Measurements from ENCODE around the gene PLAA. TPM values are rescaled to one million over a fixed set of nuclear protein-coding genes. Genes with fewer than 3 reads are reported as not detected.

The PLAA gene
- total RNA-seq, 1 experiment from 2014 or later, result 41.2 TPM

DNA sequence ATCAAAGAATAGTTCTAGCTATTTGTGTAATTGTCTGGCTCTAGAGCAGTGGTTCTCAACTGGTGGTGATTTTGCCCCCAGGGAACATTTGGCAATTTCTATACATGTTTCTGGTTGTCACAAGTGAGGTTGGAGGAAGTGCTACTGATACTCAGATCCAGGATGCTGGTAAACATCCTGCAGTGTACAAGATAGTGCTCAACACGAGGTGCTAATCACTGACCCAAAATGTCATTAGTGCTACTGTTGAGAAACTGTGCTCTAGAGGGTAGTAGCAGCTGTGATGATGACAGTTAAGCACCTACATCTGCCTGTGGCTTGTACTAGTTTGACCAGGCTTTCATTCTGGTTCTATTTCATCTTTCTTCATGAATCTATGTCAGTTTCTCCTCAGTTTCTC is 36.3 kb upstream of the PLAA start (continued):
- no peak for TF ChIP-seq EGR1 (IDR thresholded peaks at IDR 0.05; ENCODE audit: low read depth)
- TF ChIP-seq YY1 (IDR thresholded peaks at IDR 0.05; ENCODE audit: extremely low read depth, insufficient replicate concordance, low read depth, low read length), result no peak

GRCh38 chr9:26975728-26976707 is 29.0 kb upstream of the PLAA start:
- Histone ChIP-seq H2AFZ (ENCODE audit: low read depth, low read length, poor library complexity, severe bottlenecking) (no peak overlapping the region), H3K4me1 (ENCODE audit: control insufficient read depth in 1 of 2, insufficient read depth in 2 of 2, low read length in 2 of 2) (peaks cover 13 to 14% of the 10 kb centered on the region in 2 experiments), H3K79me2 (ENCODE audit: insufficient read depth, low read length) (peaks cover 2% of the 10 kb centered on the region; the same call in 1 of the 2 replicates), H3K27ac (ENCODE audit: low read depth, low read length) (peak overlapping the region; percentile 21; the same call in 1 of the 2 replicates), H3K9me2 (ENCODE audit: insufficient read depth) (no peaks in the 10 kb centered on the region), H3K9ac (ENCODE audit: low read length) (no peak overlapping the region), H3K4me3 (replicated peaks in 1 of 2; ENCODE audit: low read depth in 1 of 2, low read length in 2 of 2) (no peak overlapping the region), H4K20me1 (ENCODE audit: insufficient read depth) (no peaks in the 10 kb centered on the region; the same call in 1 of the 2 replicates), H3K36me3 (ENCODE audit: control insufficient read depth in 1 of 2, insufficient read depth in 2 of 2, low read length in 2 of 2) (no peaks in the 10 kb centered on the region), H3K4me2 (ENCODE audit: low read length) (peak overlapping the region; percentile 1; the same call in 1 of the 2 replicates), H3K9me3 (ENCODE audit: control insufficient read depth in 1 of 2, insufficient read depth in 1 of 2, low read depth in 1 of 2, low read length in 2 of 2) (no peaks in the 10 kb centered on the region), H3K27me3 (ENCODE audit: insufficient read depth, low read length) (no peaks in the 10 kb centered on the region)
- intact Hi-C loops (cut with micrococcal nuclease), result loop anchor here (1.0 to 5.0 kb wide), 2 partner anchors 232 to 254 kb away; no protein-coding TSS in a partner anchor
- POLR2A ChIA-PET, result no interaction called here
- ATAC-seq (peak; percentile 90), DNase-seq (ENCODE audit: low read depth, low spot score) (peak; percentile 48)
- CTCF ChIA-PET, result interaction anchor here (0.6 to 1.7 kb wide), 4 partner anchors 105 to 320 kb away, joined by 3 to 6 read pairs (median 6); no protein-coding TSS in a partner anchor
- RAD21 ChIA-PET (ENCODE audit: low non-redundant PET in 1 of 2, low total read pairs in 2 of 2, uncharacterized antibody in 2 of 2, unreplicated experiment in 2 of 2), result no interaction called here
- no TSS peak for BruUV-seq (replicated peaks)
- TF ChIP-seq RAD21 (IDR thresholded peaks at IDR 0.05; ENCODE audit: low read depth) (peak; percentile 81), ZFX (IDR thresholded peaks at IDR 0.05) (no peak), SRF (IDR thresholded peaks at IDR 0.05; ENCODE audit: low read depth) (peak; percentile 43; the same call in 1 of the 2 replicates)
- TF ChIP-seq, protein P1, sequence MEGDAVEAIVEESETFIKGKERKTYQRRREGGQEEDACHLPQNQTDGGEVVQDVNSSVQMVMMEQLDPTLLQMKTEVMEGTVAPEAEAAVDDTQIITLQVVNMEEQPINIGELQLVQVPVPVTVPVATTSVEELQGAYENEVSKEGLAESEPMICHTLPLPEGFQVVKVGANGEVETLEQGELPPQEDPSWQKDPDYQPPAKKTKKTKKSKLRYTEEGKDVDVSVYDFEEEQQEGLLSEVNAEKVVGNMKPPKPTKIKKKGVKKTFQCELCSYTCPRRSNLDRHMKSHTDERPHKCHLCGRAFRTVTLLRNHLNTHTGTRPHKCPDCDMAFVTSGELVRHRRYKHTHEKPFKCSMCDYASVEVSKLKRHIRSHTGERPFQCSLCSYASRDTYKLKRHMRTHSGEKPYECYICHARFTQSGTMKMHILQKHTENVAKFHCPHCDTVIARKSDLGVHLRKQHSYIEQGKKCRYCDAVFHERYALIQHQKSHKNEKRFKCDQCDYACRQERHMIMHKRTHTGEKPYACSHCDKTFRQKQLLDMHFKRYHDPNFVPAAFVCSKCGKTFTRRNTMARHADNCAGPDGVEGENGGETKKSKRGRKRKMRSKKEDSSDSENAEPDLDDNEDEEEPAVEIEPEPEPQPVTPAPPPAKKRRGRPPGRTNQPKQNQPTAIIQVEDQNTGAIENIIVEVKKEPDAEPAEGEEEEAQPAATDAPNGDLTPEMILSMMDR (IDR thresholded peaks at IDR 0.05 in 2 of 3, conservative IDR thresholded peaks at IDR 0.05 in 1 of 3; ENCODE audit: borderline replicate concordance in 1 of 3, insufficient read depth in 1 of 3, low read depth in 2 of 3, low read length in 2 of 3), result peak; percentile 56 to 76 (median 68)

Measured in HCT116 (cell line).